Central memory CD8-positive, alpha-beta T cell (primary cell): ENCODE data around the gene COL18A1.
A peak's percentile ranks its signal among the peaks of the same experiment; 100 is the strongest.

ENCODE experiments used
- ATAC-seq: fragments of 150-1000 bp; cut with Tn5 transposase; replicated peaks from 2 replicates; pipeline ENCODE4 v1.10.0; 2022; ENCODE audit warnings: mild to moderate bottlenecking, moderate FRiP score, moderate number of reproducible peaks; ENCODE audit not compliant: poor library complexity, severe bottlenecking; ENCODE audit errors: extremely low read depth
- DNase-seq, 2 donors: peaks; one replicate each; pipeline ENCODE4 v3.0.0; 2021; ENCODE audit warnings: low spot score in 2 of 2
- H3K27ac Mint-ChIP-seq: one replicate; pipeline ENCODE4 v1.8.0; 2022; ENCODE audit warnings: low read depth, mild to moderate bottlenecking, moderate library complexity, mixed read lengths
- H3K27me3 Mint-ChIP-seq: one replicate; pipeline ENCODE4 v1.8.0; 2022; ENCODE audit warnings: mixed read lengths
- H3K36me3 Mint-ChIP-seq: one replicate; pipeline ENCODE4 v1.8.0; 2022; ENCODE audit warnings: mild to moderate bottlenecking, moderate library complexity, mixed read lengths; ENCODE audit not compliant: insufficient read depth
- H3K4me1 Mint-ChIP-seq: one replicate; pipeline ENCODE4 v1.8.0; 2022; ENCODE audit warnings: mixed read lengths
- H3K4me3 Mint-ChIP-seq: one replicate; pipeline ENCODE4 v1.8.0; 2022; ENCODE audit warnings: mild to moderate bottlenecking, moderate library complexity, mixed read lengths
- H3K9me3 Mint-ChIP-seq: one replicate; pipeline ENCODE4 v1.8.0; 2022; ENCODE audit warnings: mixed read lengths

Gene COL18A1

GRCh38 chr21:45472445-45473365 lies 67.7 kb downstream of the COL18A1 start:
- Mint-ChIP-seq H3K27ac (no peak overlapping the region), H3K4me3 (no peak overlapping the region), H3K9me3 (no peaks in the 10 kb centered on the region)

DNA sequence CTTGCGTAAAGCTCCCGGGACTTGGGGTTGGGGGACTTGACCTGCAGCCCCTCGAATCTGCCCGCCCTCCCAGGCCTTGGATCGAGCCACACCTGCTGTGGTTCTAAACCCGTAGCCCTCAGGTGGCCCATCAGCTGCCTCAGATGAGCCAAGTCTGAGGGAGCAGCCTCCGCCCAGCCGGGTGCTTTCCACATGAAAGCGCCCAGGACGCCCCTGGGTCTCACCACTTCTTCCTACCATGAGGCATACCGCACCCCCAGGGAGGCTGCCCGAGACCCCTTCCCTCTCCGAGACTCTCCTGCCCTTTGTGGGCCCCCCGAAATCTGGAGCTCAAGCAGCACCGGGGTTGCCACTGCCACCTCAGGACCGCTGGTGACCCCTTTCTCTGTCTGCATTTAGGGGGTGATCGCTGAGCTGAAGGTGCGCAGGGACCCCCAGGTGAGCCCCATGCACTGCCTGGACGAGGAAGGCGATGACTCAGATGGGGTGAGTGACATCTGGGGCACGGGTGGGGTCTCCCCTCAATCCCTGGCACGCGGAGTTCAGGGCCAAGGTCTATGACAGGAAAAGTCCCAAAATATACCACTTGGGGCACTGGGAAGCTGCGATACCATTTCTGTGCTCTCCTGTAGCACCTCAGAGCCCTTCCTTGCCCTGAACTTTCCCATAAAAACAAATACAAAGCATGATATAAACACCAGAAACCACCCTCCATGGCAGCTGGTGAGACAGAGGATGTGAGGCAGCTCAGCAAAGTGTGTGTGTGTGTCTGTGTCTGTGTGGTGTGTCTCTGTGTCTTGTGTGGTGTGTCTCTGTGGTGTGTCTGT lies 68.7 kb downstream of the COL18A1 start:
- Mint-ChIP-seq H3K27me3 (no peaks in the 10 kb centered on the region), H3K4me3 (no peak overlapping the region), H3K36me3 (peaks cover 1% of the 10 kb centered on the region), H3K27ac (peak overlapping the region; percentile 6), H3K9me3 (no peaks in the 10 kb centered on the region), H3K4me1 (peaks cover 15% of the 10 kb centered on the region)
- ATAC-seq (no peak), DNase-seq (no peak)

More at GRCh38 chr21:45472445-45473365, 67.7 kb downstream of the COL18A1 start:
- no peak for DNase-seq
- Mint-ChIP-seq H3K36me3 (no peaks in the 10 kb centered on the region), H3K27me3 (no peaks in the 10 kb centered on the region), H3K4me1 (peaks cover 6% of the 10 kb centered on the region)
- no peak for ATAC-seq

DNA sequence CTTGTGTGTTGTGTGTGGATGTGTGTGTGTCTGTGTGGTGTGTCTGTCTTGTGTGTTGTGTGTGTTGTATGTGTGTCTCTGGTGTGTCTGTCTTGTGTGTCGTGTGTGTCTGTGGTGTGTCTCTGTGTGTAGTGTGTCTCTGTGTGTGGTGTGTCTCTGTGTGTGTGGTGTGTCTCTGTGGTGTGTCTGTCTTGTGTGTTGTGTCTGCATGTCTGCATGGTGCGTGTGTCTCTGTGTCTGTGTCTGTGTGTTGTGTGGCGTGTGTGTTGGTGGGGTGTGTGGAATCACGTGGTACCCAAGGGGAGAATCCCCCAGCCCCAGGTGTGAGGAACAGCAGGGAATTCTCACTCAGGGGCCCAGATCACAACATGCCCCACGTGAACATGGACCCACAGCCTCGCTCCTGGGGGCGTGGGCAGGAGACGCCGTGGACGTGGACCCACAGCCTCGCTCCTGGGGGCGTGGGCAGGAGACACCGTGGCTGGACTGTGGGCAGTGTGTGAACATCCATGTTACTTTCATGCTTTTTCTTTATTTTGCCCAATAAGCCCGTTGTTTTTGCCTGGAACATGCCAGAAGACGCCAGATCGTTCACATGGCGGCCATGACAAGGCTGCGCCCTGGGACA lies 69.5 kb downstream of the COL18A1 start:
- no peaks in the 10 kb centered on the region for H3K9me3 Mint-ChIP-seq
- no peak overlapping the region for H3K4me3 Mint-ChIP-seq
- H3K27ac Mint-ChIP-seq: peak overlapping the region; percentile 6
- no peak for ATAC-seq
- DNase-seq: no peak
- H3K27me3 Mint-ChIP-seq: no peaks in the 10 kb centered on the region
- peaks cover 19% of the 10 kb centered on the region for H3K4me1 Mint-ChIP-seq
- H3K36me3 Mint-ChIP-seq: peaks cover 1% of the 10 kb centered on the region

DNA sequence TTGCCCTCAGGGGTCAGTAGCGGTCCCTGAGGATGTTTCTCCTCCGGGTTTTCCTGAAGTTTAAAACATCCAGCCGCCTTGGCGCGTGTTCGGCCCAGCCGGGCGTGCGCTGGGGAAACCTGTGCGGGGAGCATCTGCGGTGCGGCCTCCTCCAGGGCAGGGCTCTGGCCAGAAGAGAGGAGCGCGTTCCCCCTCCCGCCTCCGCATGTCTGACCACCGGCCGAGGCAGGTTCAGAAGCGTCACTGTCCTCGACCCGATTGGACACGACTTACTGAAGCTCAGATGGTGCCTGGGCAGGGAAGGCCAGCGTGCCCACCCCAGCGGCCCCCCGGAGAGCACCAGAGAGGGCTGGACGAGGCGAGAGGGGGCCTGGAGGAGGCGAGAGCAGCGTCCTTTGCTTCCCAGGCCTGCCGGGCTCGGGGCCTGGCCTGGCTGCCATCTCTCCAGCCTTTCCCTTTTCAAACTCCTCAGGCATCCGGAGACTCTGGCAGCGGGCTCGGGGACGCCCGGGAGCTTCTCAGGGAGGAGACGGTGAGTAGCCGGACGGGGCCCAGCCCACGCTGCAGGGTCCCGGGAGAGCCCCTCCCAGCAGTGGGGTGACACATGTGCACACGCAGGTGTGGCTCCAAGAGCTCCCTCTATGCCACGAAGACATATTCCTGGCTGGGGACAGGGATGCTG lies 70.2 kb downstream of the COL18A1 start:
- H3K4me1 Mint-ChIP-seq: peaks cover 21% of the 10 kb centered on the region
- no peak overlapping the region for H3K27ac Mint-ChIP-seq
- no peaks in the 10 kb centered on the region for H3K9me3 Mint-ChIP-seq
- ATAC-seq: no peak
- DNase-seq: no peak
- H3K36me3 Mint-ChIP-seq: peaks cover 1% of the 10 kb centered on the region
- H3K27me3 Mint-ChIP-seq: no peaks in the 10 kb centered on the region
- H3K4me3 Mint-ChIP-seq: no peak overlapping the region

- H3K27ac Mint-ChIP-seq: peak overlapping the region; percentile 41
- no peaks in the 10 kb centered on the region for H3K9me3 Mint-ChIP-seq
- H3K4me3 Mint-ChIP-seq: no peak overlapping the region
- H3K36me3 Mint-ChIP-seq: peaks cover 1% of the 10 kb centered on the region
- DNase-seq (no peak), ATAC-seq (no peak)
- H3K27me3 Mint-ChIP-seq: no peaks in the 10 kb centered on the region
- H3K4me1 Mint-ChIP-seq: peaks cover 21% of the 10 kb centered on the region
Observed at GRCh38 chr21:45475797-45476570, 71.0 kb downstream of the COL18A1 start.

GRCh38 chr21:45476582-45476981 lies 71.6 kb downstream of the COL18A1 start:
- Mint-ChIP-seq H3K4me3 (no peak overlapping the region), H3K9me3 (no peaks in the 10 kb centered on the region), H3K27ac (peak overlapping the region; percentile 41), H3K27me3 (no peaks in the 10 kb centered on the region), H3K4me1 (peaks cover 21% of the 10 kb centered on the region), H3K36me3 (peaks cover 1% of the 10 kb centered on the region)
- ATAC-seq (no peak), DNase-seq (no peak)

DNA sequence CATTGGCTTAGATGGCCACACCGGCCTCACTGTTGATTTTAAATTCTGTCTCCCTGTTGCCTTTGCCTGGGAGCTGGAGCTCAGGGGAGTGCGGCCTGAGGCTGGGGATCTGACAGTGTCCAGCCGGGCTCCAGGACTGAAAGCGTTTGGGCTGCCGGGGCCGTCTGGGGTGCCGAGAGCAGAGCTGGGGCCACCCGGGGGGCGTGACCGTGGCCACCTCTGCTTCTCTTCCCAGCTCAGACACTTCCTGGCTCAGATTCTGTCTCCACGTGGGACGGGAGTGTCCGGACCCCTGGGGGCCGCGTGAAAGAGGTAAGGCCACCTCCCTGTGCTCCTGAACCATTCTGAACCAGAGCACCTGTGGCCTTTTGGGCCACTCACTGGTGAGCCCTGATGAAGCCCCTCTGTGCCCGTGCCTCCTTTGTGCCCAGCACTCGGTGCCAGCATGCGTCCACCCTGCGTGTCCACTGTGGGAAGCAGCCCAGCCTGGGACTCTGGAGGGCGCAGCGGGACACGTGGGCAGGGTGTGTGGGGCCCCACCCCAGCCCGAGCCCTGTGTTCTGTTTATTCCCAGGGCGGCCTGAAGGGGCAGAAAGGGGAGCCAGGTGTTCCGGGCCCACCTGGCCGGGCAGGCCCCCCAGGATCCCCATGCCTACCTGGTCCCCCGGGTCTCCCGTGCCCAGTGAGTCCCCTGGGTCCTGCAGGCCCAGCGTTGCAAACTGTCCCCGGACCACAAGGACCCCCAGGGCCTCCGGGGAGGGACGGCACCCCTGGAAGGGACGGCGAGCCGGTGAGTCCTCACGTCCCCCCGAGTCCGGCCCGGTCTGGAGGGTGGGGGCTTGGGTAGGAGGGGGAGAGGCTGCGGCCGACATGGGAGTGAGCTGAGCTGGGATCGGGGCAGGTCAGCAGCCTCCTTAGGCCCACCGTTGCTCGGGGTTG lies 72.5 kb downstream of the COL18A1 start:
- peaks cover 21% of the 10 kb centered on the region for H3K4me1 Mint-ChIP-seq
- no peaks in the 10 kb centered on the region for H3K27me3 Mint-ChIP-seq
- peaks cover 1% of the 10 kb centered on the region for H3K36me3 Mint-ChIP-seq

GRCh38 chr21:45478115-45478801 lies 73.3 kb downstream of the COL18A1 start:
- peak; percentile 76 for ATAC-seq
- H3K27ac Mint-ChIP-seq: peak overlapping the region; percentile 87
- peaks cover 1% of the 10 kb centered on the region for H3K36me3 Mint-ChIP-seq
- H3K4me1 Mint-ChIP-seq: peaks cover 21% of the 10 kb centered on the region
- peak; percentile 71 to 77 for DNase-seq
- peak overlapping the region; percentile 80 for H3K4me3 Mint-ChIP-seq
- no peaks in the 10 kb centered on the region for H3K27me3 Mint-ChIP-seq
- no peaks in the 10 kb centered on the region for H3K9me3 Mint-ChIP-seq

More for the DNA sequence above, 72.5 kb downstream of the COL18A1 start:
- no peaks in the 10 kb centered on the region for H3K9me3 Mint-ChIP-seq
- DNase-seq: no peak
- no peak for ATAC-seq
- peak overlapping the region; percentile 87 for H3K27ac Mint-ChIP-seq
- H3K4me3 Mint-ChIP-seq: peak overlapping the region; percentile 80

GRCh38 chr21:45478816-45479669 lies 74.1 kb downstream of the COL18A1 start:
- peaks cover 1% of the 10 kb centered on the region for H3K36me3 Mint-ChIP-seq
- peak overlapping the region; percentile 87 for H3K27ac Mint-ChIP-seq
- peak overlapping the region; percentile 80 for H3K4me3 Mint-ChIP-seq
- H3K27me3 Mint-ChIP-seq: no peaks in the 10 kb centered on the region
- H3K4me1 Mint-ChIP-seq: peaks cover 25% of the 10 kb centered on the region
- ATAC-seq: no peak
- H3K9me3 Mint-ChIP-seq: no peaks in the 10 kb centered on the region
- no peak for DNase-seq
